Activated CD8-positive, alpha-beta T cell treated with anti-CD3 and anti-CD28 coated beads for 36 hours (primary cell): ENCODE measurements around the gene NAA80. TPM values are rescaled to one million over a fixed set of nuclear protein-coding genes. Genes with fewer than 3 reads are reported as not detected.

Experiments used
- ATAC-seq: fragments of 200-7000 bp; cut with Tn5 transposase; one replicate; pipeline ENCODE4 v1.10.0; 2021; ENCODE audit warnings: mild to moderate bottlenecking, moderate library complexity
- CTCF ChIA-PET: fragments of 350-600 bp; sonication (Branson Sonifier 250); formaldehyde crosslinking; loops from one replicate; lab custom pipeline; 2021; ENCODE audit warnings: antibody characterized with exemption; lab: Charles Lee
- POLR2A ChIA-PET: fragments of 350-600 bp; sonication (Branson Sonifier 250); formaldehyde crosslinking; loops from one replicate; lab custom pipeline; 2021; ENCODE audit warnings: antibody characterized with exemption; lab: Charles Lee
- DNase-seq: peaks from one replicate; pipeline ENCODE4 v3.0.0-alpha.2; 2020
- H3K27ac Mint-ChIP-seq: one replicate; pipeline ENCODE4 v1.8.0; 2021; ENCODE audit warnings: mild to moderate bottlenecking, mixed read lengths
- H3K27me3 Mint-ChIP-seq: one replicate; pipeline ENCODE4 v1.8.0; 2021; ENCODE audit warnings: mixed read lengths
- H3K36me3 Mint-ChIP-seq: one replicate; pipeline ENCODE4 v1.8.0; 2021; ENCODE audit warnings: low read depth, mixed read lengths
- H3K4me1 Mint-ChIP-seq: one replicate; pipeline ENCODE4 v1.8.0; 2021; ENCODE audit warnings: low read depth, mixed read lengths
- H3K4me3 Mint-ChIP-seq: one replicate; pipeline ENCODE4 v1.8.0; 2021; ENCODE audit warnings: mild to moderate bottlenecking, moderate library complexity, mixed read lengths
- H3K9me3 Mint-ChIP-seq: one replicate; pipeline ENCODE4 v1.8.0; 2021; ENCODE audit warnings: mixed read lengths
- CTCF ChIP-seq: fragments of 200-600 bp; IDR thresholded peaks from one replicate; pipeline ENCODE4 v1.8.0; 2022; ENCODE audit warnings: antibody characterized with exemption, mild to moderate bottlenecking
- intact Hi-C: fragments of 100-400 bp; cut with micrococcal nuclease; formaldehyde crosslinking; loops from one replicate; pipeline ENCODE4 v1.10.0; 2022
- total RNA-seq, 2 experiments: library from RNA; stranded (reverse); gene quantifications; one replicate each; pipeline ENCODE4 v1.2.3, GENCODE V29; 2021

The NAA80 gene
- total RNA-seq, 2 experiments from 2014 or later = 23.2 to 23.4 TPM

GRCh38 chr3:50336452-50337174 is 37.4 kb upstream of the NAA80 start:
- ChIA-PET CTCF (interaction anchor here (0.9 to 6.1 kb wide), 15 partner anchors 9 to 275 kb away, joined by 3 to 40 read pairs (median 4); partner anchors contain the start of genes CISH, CYB561D2, HYAL2 and HYAL3), POLR2A (interaction anchor here (0.6 to 12.3 kb wide), 22 partner anchors 8 to 1055 kb away, joined by 3 to 137 read pairs (median 6); partner anchors contain the start of genes C3orf18, CISH, CYB561D2 and GNAI2)
- ATAC-seq (peak; percentile 21), DNase-seq (peak; percentile 78)
- Mint-ChIP-seq H3K36me3 (peaks cover 72% of the 10 kb centered on the region), H3K9me3 (no peaks in the 10 kb centered on the region), H3K4me3 (peak overlapping the region; percentile 88), H3K27ac (peak overlapping the region; percentile 91), H3K27me3 (no peaks in the 10 kb centered on the region), H3K4me1 (peaks cover 44% of the 10 kb centered on the region)
- intact Hi-C loops = no loop called here
- no peak for TF ChIP-seq CTCF

GRCh38 chr3:50334339-50335075 is 35.3 kb upstream of the NAA80 start:
- POLR2A ChIA-PET = interaction anchor here (0.6 to 12.3 kb wide), 5 partner anchors 14 to 67 kb away, joined by 3 to 137 read pairs (median 4); partner anchors contain the start of genes CYB561D2, HYAL2, HYAL3 and NAA80
- no peaks in the 10 kb centered on the region for H3K27me3 Mint-ChIP-seq
- no peak for TF ChIP-seq CTCF
- CTCF ChIA-PET = interaction anchor here (1.4 to 6.1 kb wide), 3 partner anchors 11 to 109 kb away, joined by 3 to 40 read pairs (median 8); partner anchors contain the start of gene HYAL2
- no peaks in the 10 kb centered on the region for H3K9me3 Mint-ChIP-seq
- H3K36me3 Mint-ChIP-seq = peaks cover 80% of the 10 kb centered on the region
- no peak for DNase-seq
- H3K4me1 Mint-ChIP-seq = peaks cover 36% of the 10 kb centered on the region
- intact Hi-C loops = no loop called here
- ATAC-seq = no peak
- peak overlapping the region; percentile 88 for H3K4me3 Mint-ChIP-seq
- H3K27ac Mint-ChIP-seq = peak overlapping the region; percentile 91

GRCh38 chr3:50333744-50334328 is 34.6 kb upstream of the NAA80 start:
- H3K9me3 Mint-ChIP-seq = no peaks in the 10 kb centered on the region
- peaks cover 32% of the 10 kb centered on the region for H3K4me1 Mint-ChIP-seq
- TF ChIP-seq CTCF = no peak
- H3K27ac Mint-ChIP-seq = peak overlapping the region; percentile 91
- DNase-seq = no peak
- POLR2A ChIA-PET = interaction anchor here (0.7 to 12.3 kb wide), 3 partner anchors 14 to 35 kb away, joined by 3 to 137 read pairs (median 126); partner anchors contain the start of genes CYB561D2, HYAL2, HYAL3 and NAA80
- H3K36me3 Mint-ChIP-seq = peaks cover 74% of the 10 kb centered on the region
- CTCF ChIA-PET = interaction anchor here (1.4 to 6.1 kb wide), 3 partner anchors 10 to 108 kb away, joined by 3 to 40 read pairs (median 8); partner anchors contain the start of gene HYAL2
- peak overlapping the region; percentile 88 for H3K4me3 Mint-ChIP-seq
- no peak for ATAC-seq
- intact Hi-C loops = no loop called here
- H3K27me3 Mint-ChIP-seq = no peaks in the 10 kb centered on the region

- CTCF ChIA-PET = no interaction called here
- Mint-ChIP-seq H3K27me3 (no peaks in the 10 kb centered on the region), H3K9me3 (no peaks in the 10 kb centered on the region), H3K4me1 (peaks cover 40% of the 10 kb centered on the region), H3K36me3 (peaks cover 60% of the 10 kb centered on the region), H3K27ac (no peak overlapping the region), H3K4me3 (no peak overlapping the region)
- no peak for TF ChIP-seq CTCF
- intact Hi-C loops = no loop called here
- ATAC-seq (no peak), DNase-seq (no peak)
- POLR2A ChIA-PET = interaction anchor here (0.6 to 10.9 kb wide), 5 partner anchors 9 to 257 kb away, joined by 3 to 126 read pairs (median 5); partner anchors contain the start of genes HYAL2, HYAL3, NAA80 and RASSF1
These were observed 32.2 kb upstream of the NAA80 start for GRCh38 chr3:50331364-50331907.
